Liver (tissue), 9 donors: ENCODE data around the gene FAM209B. TPM values are rescaled to one million over a fixed set of nuclear protein-coding genes. Genes with fewer than 3 reads are reported as not detected.
A peak's percentile ranks its signal among the peaks of the same experiment; 100 is the strongest.
"Not testable (repeated sequence)": the region's sequence is repeated elsewhere in the genome, so short reads cannot be mapped to it uniquely, and the experiment has no call there.

ENCODE experiments used
- DNase-seq: peaks from one replicate; pipeline ENCODE4 v3.0.0-alpha.2; 2017; ENCODE audit warnings: low spot score
- H3K27ac ChIP-seq, 2 donors: one replicate each; pipeline ENCODE4 v1.7.0; 2013; ENCODE audit warnings: inconsistent platforms in 2 of 2, low read length in 2 of 2, control low read depth in 1 of 2, low read depth in 1 of 2, mild to moderate bottlenecking in 1 of 2
- H3K27me3 ChIP-seq, 4 donors: one replicate each; pipeline versions ENCODE4 v1.6.1 to v1.7.0; 2013; ENCODE audit warnings: low read length in 3 of 4, inconsistent platforms in 1 of 4, mild to moderate bottlenecking in 1 of 4, moderate library complexity in 1 of 4; ENCODE audit not compliant: control insufficient read depth in 4 of 4, insufficient read depth in 4 of 4
- H3K36me3 ChIP-seq, 4 donors: one replicate each; pipeline versions ENCODE4 v1.6.1 to v1.7.0; 2013; ENCODE audit warnings: low read length in 3 of 4, mild to moderate bottlenecking in 3 of 4, low read depth in 1 of 4, moderate library complexity in 1 of 4; ENCODE audit not compliant: control insufficient read depth in 4 of 4, insufficient read depth in 3 of 4
- H3K4me1 ChIP-seq, 4 donors: one replicate each; pipeline versions ENCODE4 v1.6.1 to v1.7.0; 2013; ENCODE audit warnings: low read length in 3 of 4, mild to moderate bottlenecking in 3 of 4, moderate library complexity in 1 of 4; ENCODE audit not compliant: control insufficient read depth in 4 of 4, insufficient read depth in 4 of 4
- H3K4me3 ChIP-seq, 3 donors: one replicate each; pipeline versions ENCODE4 v1.6.1 to v1.7.0; 2013; ENCODE audit warnings: low read length in 3 of 3, control low read depth in 1 of 3, low read depth in 1 of 3, mild to moderate bottlenecking in 1 of 3
- H3K9ac ChIP-seq, 2 donors: one replicate each; pipeline ENCODE4 v1.7.0; 2013; ENCODE audit warnings: low read length in 2 of 2, mild to moderate bottlenecking in 2 of 2, moderate library complexity in 2 of 2, control low read depth in 1 of 2, low read depth in 1 of 2
- H3K9me3 ChIP-seq, 4 donors: one replicate each; pipeline versions ENCODE4 v1.6.1 to v1.7.0; 2013; ENCODE audit warnings: low read length in 3 of 4; ENCODE audit not compliant: control insufficient read depth in 4 of 4
- EGR1 ChIP-seq, 2 donors: IDR thresholded peaks; 2 replicates each; pipeline ENCODE4 v1.6.1; 2016 to 2018; ENCODE audit warnings: antibody characterized with exemption in 2 of 2, low read depth in 2 of 2
- FOXA1 ChIP-seq: IDR thresholded peaks from 2 replicates; pipeline ENCODE4 v1.6.1; 2016; ENCODE audit warnings: antibody characterized with exemption
- FOXA2 ChIP-seq: IDR thresholded peaks from 2 replicates; pipeline ENCODE4 v1.6.1; 2016; ENCODE audit warnings: antibody characterized with exemption
- GABPA ChIP-seq, 2 donors: IDR thresholded peaks in 1 of 2; conservative IDR thresholded peaks in 1 of 2; 2 replicates each; pipeline ENCODE4 v1.6.1; 2016; ENCODE audit warnings: antibody characterized with exemption in 2 of 2, mild to moderate bottlenecking in 1 of 2, moderate library complexity in 1 of 2
- HNF4A ChIP-seq, 2 donors: conservative IDR thresholded peaks; 2 replicates each; pipeline ENCODE4 v1.6.1; 2016; ENCODE audit warnings: antibody characterized with exemption in 2 of 2, mild to moderate bottlenecking in 2 of 2
- HNF4G ChIP-seq: IDR thresholded peaks from 2 replicates; pipeline ENCODE4 v1.6.1; 2016; ENCODE audit warnings: antibody characterized with exemption
- JUND ChIP-seq, 2 donors: IDR thresholded peaks; 2 replicates each; pipeline ENCODE4 v1.6.1; 2016; ENCODE audit warnings: antibody characterized with exemption in 2 of 2
- MAX ChIP-seq: IDR thresholded peaks from 2 replicates; pipeline ENCODE4 v1.6.1; 2016; ENCODE audit warnings: antibody characterized with exemption
- NR2F2 ChIP-seq: IDR thresholded peaks from 2 replicates; pipeline ENCODE4 v1.6.1; 2016; ENCODE audit warnings: antibody characterized with exemption
- RAD21 ChIP-seq, 2 donors: IDR thresholded peaks; 2 replicates each; pipeline ENCODE4 v1.6.1; 2016; ENCODE audit warnings: antibody characterized with exemption in 2 of 2, mild to moderate bottlenecking in 2 of 2
- REST ChIP-seq: IDR thresholded peaks from 2 replicates; pipeline ENCODE4 v1.6.1; 2016; ENCODE audit warnings: antibody characterized with exemption, mild to moderate bottlenecking
- RXRA ChIP-seq, 2 donors: IDR thresholded peaks; 2 replicates each; pipeline ENCODE4 v1.6.1; 2017 to 2018; ENCODE audit warnings: antibody characterized with exemption in 2 of 2, mild to moderate bottlenecking in 1 of 2
- SP1 ChIP-seq: IDR thresholded peaks from 2 replicates; pipeline ENCODE4 v1.6.1; 2018; ENCODE audit warnings: antibody characterized with exemption, mild to moderate bottlenecking
- TAF1 ChIP-seq: conservative IDR thresholded peaks from 2 replicates; pipeline ENCODE4 v1.6.1; 2016; ENCODE audit warnings: antibody characterized with exemption, mild to moderate bottlenecking
- WGBS: extraction: QIAGEN DNeasy Blood & Tissue Kit; methylation state at CpG from one replicate; pipeline ENCODE4 v1.1.7; 2013; 5-methylcytosine and 5-hydroxymethylcytosine counted together
- polyA plus RNA-seq, 2 donors: library from polyadenylated mRNA; stranded (reverse) in 1 of 2; unstranded in 1 of 2; fragments of 200-250 nt in 1 of 2; fragments of >200 nt in 1 of 2; fragmentation: Nextera tagmentation in 1 of 2; extraction: Ambion mirVana in 1 of 2; gene quantifications; one replicate each; pipeline versions ENCODE4 v1.2.1 to v1.2.3, GENCODE V29; 2013 to 2015
- total RNA-seq, 2 donors: library from RNA; depleted of rRNA; stranded (reverse); fragments of >200 nt; gene quantifications; one replicate each; pipeline ENCODE4 v1.2.3, GENCODE V29; 2014
- TF ChIP-seq, protein P1 (sequence below): fragments of 150-350 bp; IDR thresholded peaks from 2 replicates; pipeline ENCODE4 v1.5.1; 2017; ENCODE audit warnings: improper control_type of control experiment, low read depth, low read length; ENCODE audit not compliant: missing input control
- TF ChIP-seq, protein P2 (sequence below): IDR thresholded peaks from 2 replicates; pipeline ENCODE4 v1.6.1; 2016; ENCODE audit warnings: antibody characterized with exemption
- donor health status: healthy.
- donor health status: healthy.
- donor health status: healthy.
- donor health status: healthy.
- donor health status: healthy.

Gene FAM209B
- total and polyA plus RNA-seq, 4 donors: 0.38 TPM; not detected in 3

DNA sequence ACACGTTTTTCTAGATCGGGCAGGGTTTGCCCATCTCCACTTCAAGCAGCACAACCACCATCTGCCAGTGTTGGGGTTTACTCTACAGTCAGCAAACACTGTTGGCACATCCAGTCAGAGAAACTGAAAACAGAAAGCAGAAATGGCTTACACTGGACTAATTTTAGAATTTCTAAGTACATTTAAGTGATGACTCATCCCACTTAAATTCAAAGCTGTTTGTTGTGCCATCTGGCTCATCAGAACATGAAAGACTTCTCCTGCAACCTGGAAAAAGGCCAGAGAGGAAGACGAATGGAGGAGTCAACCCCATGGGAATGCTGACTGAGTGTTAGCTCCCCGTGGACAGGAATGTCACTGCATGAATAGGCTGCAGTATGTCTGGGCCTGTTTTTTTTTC is 21.8 kb downstream of the FAM209B start:
- Histone ChIP-seq H3K36me3 (no peaks in the 10 kb centered on the region), H3K9ac (no peak overlapping the region), H3K27ac (no peak overlapping the region), H3K4me1 (no peaks in the 10 kb centered on the region), H3K27me3 (peaks cover 0 to 2% (median 0%) of the 10 kb centered on the region in 4 donors), H3K4me3 (no peak overlapping the region), H3K9me3 (no peaks in the 10 kb centered on the region)
- 47% methylated on average over 4 of the region's 4 CpGs for WGBS
- no peak for DNase-seq
- TF ChIP-seq, protein P1, sequence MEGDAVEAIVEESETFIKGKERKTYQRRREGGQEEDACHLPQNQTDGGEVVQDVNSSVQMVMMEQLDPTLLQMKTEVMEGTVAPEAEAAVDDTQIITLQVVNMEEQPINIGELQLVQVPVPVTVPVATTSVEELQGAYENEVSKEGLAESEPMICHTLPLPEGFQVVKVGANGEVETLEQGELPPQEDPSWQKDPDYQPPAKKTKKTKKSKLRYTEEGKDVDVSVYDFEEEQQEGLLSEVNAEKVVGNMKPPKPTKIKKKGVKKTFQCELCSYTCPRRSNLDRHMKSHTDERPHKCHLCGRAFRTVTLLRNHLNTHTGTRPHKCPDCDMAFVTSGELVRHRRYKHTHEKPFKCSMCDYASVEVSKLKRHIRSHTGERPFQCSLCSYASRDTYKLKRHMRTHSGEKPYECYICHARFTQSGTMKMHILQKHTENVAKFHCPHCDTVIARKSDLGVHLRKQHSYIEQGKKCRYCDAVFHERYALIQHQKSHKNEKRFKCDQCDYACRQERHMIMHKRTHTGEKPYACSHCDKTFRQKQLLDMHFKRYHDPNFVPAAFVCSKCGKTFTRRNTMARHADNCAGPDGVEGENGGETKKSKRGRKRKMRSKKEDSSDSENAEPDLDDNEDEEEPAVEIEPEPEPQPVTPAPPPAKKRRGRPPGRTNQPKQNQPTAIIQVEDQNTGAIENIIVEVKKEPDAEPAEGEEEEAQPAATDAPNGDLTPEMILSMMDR: no peak
- TF ChIP-seq RXRA (IDR thresholded peaks at IDR 0.05): no peak
- TF ChIP-seq JUND (IDR thresholded peaks at IDR 0.05): peak; percentile 43 to 74
- no peak for TF ChIP-seq SP1
- TF ChIP-seq GABPA (IDR thresholded peaks at IDR 0.05 in 1 of 2, conservative IDR thresholded peaks at IDR 0.05 in 1 of 2): no peak
- no peak for TF ChIP-seq HNF4G

GRCh38 chr20:56558968-56559367 is 25.9 kb downstream of the FAM209B start:
- Histone ChIP-seq H3K27me3 (peaks cover 0 to 2% (median 0%) of the 10 kb centered on the region in 4 donors), H3K36me3 (no peaks in the 10 kb centered on the region), H3K27ac (no peak overlapping the region), H3K9ac (no peak overlapping the region), H3K4me1 (no peaks in the 10 kb centered on the region), H3K9me3 (no peaks in the 10 kb centered on the region), H3K4me3 (no peak overlapping the region)
- TF ChIP-seq SP1: no peak
- no peak for TF ChIP-seq JUND (IDR thresholded peaks at IDR 0.05)
- TF ChIP-seq EGR1 (IDR thresholded peaks at IDR 0.05; ENCODE audit: low read depth in 2 of 2): no peak
- TF ChIP-seq TAF1: no peak
- TF ChIP-seq RAD21 (IDR thresholded peaks at IDR 0.05): no peak
- no peak for TF ChIP-seq HNF4G
- TF ChIP-seq NR2F2: no peak
- no peak for TF ChIP-seq RXRA (IDR thresholded peaks at IDR 0.05)
- WGBS: 65% methylated on average over 6 of the region's 6 CpGs
- DNase-seq: no peak

DNA sequence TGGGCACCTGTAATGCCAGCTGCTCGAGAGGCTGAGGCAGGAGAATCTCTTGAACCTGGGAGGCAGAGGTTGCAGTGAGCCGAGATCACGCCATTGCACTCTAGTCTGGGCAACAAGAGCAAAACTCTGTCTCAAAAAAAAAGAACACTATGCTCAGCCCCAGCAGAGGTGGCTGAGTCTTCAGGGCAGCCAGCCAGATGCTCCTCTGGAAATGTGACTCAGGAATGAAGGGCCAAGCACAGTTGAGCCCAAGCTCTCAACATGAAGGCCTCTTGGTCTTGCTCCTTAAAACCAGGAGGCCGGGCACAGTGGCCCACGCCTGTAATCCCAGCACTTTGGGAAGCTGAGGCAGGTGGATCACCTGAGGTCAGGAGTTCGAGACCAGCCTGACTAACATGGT is 31.5 kb downstream of the FAM209B start:
- not testable (repeated sequence) for H3K9me3 ChIP-seq
- 94% methylated on average over 6 of the region's 6 CpGs for WGBS

GRCh38 chr20:56565511-56565910 is 32.5 kb downstream of the FAM209B start:
- no peaks in the 10 kb centered on the region for H3K4me1 ChIP-seq
- H3K9me3 ChIP-seq: no peaks in the 10 kb centered on the region
- 80% methylated on average over 4 of the region's 4 CpGs for WGBS
- no peak overlapping the region for H3K9ac ChIP-seq
- H3K4me3 ChIP-seq: no peak overlapping the region
- H3K36me3 ChIP-seq: no peaks in the 10 kb centered on the region
- H3K27ac ChIP-seq: no peak overlapping the region
- H3K27me3 ChIP-seq: no peaks in the 10 kb centered on the region
- no peak for DNase-seq
- TF ChIP-seq TAF1 (no peak), JUND (IDR thresholded peaks at IDR 0.05) (no peak), MAX (no peak), FOXA1 (no peak), FOXA2 (no peak), HNF4G (no peak), REST (no peak), RXRA (IDR thresholded peaks at IDR 0.05) (no peak), HNF4A (conservative IDR thresholded peaks at IDR 0.05) (no peak), RAD21 (IDR thresholded peaks at IDR 0.05) (no peak), EGR1 (IDR thresholded peaks at IDR 0.05; ENCODE audit: low read depth in 2 of 2) (no peak), NR2F2 (no peak)
- TF ChIP-seq, protein P2, sequence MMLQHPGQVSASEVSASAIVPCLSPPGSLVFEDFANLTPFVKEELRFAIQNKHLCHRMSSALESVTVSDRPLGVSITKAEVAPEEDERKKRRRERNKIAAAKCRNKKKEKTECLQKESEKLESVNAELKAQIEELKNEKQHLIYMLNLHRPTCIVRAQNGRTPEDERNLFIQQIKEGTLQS: no peak
- TF ChIP-seq, protein P1: no peak

More for the DNA sequence above, 31.5 kb downstream of the FAM209B start:
- H3K9ac ChIP-seq, H3K4me3 ChIP-seq, DNase-seq, H3K4me1 ChIP-seq, H3K27me3 ChIP-seq, H3K27ac ChIP-seq, H3K36me3 ChIP-seq: not testable (repeated sequence)
